ENCODE results near the gene HMGN1. TPM values are rescaled to one million over a fixed set of nuclear protein-coding genes. Genes with fewer than 3 reads are reported as not detected.

HMGN1 gene
- total RNA-seq, 4 donors from 2014 or later = 41.6 to 85.0 (median 57.6) TPM

DNA sequence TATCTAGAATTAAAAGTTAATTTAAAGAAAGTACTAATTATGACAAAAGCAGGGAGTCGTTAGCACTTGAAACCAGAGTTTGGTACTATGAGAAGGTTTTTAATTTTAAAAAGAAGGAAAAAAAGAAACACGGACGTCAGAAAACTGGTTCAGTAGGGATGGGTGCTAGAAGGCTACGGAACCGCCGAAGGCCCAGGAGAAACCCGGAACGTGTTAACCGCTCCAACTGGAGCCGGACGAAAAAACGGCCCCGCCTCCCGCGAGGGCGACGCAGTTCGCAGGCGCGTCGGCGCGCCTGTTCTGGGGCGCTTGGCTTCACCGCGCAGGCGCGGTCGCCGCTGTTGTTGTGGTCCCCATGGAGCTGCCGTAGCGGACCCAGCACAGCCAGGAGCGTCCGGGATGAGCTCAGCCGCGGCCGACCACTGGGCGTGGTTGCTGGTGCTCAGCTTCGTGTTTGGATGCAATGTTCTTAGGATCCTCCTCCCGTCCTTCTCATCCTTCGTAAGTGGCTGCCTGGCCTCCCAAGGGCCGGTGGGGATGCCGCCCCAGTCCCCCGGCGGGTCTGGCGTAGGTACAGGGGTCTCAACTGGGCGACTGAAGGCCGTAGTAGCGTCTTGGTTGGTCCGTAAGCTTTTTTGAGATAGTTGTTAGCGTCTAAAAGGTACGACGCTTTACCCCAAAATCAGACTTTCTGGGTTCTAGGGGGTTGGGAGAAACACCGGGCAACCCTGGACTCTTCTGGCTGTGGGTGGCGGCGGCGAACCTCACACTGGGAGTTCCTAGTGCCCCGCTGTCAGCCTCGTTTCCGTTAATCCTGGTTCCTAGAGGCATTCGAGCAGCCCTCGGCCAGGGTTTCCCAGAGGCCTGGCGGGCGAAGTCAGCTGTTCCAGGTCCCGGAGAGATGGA lies 31.4 kb upstream of the HMGN1 start:
- TF ChIP-seq CTCF (IDR thresholded peaks at IDR 0.05; ENCODE audit: low read depth) = no peak

DNA sequence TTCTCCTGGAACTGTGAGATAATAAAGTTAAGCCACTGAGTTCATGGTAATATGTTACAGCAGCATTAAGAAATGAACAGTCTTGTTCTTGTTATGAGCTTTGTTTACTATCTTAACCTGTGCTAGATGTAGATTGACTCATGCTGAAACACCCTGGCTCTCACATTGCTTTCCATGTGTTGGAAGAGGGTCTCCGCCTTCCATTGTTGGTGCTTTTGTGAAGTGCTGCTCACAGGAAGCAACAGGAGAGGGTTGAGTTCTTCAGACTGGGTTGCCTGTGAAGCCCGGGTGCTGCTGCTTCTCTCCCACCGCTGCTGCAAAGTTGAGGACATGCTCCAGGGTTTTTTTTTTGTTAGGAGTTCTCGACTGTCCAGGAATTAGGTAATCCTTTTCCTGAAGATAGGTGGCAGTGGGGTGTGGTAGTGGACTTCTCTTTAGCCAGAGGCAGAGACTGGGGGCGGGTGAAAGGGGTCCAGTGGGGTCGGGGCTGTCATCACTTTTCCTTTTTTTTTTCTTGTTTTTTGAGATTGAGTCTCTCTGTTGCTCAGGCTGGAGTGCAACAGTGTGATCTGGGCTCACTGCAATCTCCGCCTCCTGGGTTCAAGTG lies 28.7 kb upstream of the HMGN1 start:
- TF ChIP-seq CTCF (IDR thresholded peaks at IDR 0.05; ENCODE audit: low read depth) = no peak

DNA sequence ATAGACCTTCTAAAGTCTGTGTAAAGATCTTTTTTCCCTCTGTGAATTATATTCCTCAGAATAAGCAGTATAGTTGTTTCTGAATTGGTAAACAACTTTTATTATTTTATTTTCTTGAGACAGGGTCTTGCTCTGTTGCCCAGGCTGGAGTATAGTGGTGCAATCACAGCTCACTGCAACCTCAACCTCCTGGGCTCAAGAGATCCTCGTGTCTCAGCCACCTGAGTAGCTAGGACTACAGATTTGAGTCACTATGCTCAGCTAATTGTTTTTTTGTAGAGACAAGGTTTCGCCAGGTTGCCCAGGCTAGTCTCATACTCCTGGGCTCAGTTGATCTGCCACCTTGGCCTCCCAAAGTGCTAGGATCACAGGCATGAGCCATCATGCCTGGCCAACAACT lies 26.6 kb upstream of the HMGN1 start:
- TF ChIP-seq CTCF (IDR thresholded peaks at IDR 0.05; ENCODE audit: low read depth) = no peak

DNA sequence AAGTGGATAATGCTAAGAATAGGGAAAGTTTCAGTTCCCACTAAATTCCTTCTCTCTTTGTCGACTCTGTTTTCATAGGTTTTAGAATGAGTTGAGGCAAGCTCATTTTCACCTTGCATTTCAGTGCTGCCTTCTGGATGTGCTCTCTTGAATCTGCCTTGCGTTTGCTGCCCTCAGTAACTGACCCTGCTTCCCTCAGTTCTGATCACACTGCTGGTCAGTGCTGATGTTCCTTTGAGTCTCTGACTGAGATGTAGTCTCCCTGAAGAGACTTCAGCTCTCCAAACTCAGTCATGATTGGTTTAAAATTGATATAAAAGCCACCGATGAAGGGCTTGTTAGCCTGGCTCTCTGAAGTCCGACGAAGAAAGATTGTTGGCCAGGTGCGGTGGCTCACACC lies 25.2 kb upstream of the HMGN1 start:
- no peak for TF ChIP-seq CTCF (IDR thresholded peaks at IDR 0.05; ENCODE audit: low read depth)

DNA sequence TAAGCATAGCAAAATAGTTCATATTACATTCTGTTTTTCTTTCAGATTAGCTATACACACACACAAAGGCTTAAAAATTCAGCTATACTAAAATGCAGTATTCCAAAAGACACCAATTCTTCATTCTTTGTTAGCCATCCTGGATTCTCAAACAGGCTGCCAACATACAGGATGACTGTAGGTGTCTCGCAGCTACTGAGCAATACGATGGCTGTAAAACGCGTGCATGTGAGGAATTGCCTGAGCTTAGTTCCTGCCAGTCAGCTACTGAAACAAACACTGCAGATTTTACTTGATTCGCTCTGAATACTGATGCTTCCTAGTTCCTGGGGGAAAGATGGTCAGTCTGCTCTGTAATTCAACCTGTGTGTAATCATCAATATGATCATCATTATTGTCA lies 24.7 kb upstream of the HMGN1 start:
- no peak for TF ChIP-seq CTCF (IDR thresholded peaks at IDR 0.05; ENCODE audit: low read depth)

DNA sequence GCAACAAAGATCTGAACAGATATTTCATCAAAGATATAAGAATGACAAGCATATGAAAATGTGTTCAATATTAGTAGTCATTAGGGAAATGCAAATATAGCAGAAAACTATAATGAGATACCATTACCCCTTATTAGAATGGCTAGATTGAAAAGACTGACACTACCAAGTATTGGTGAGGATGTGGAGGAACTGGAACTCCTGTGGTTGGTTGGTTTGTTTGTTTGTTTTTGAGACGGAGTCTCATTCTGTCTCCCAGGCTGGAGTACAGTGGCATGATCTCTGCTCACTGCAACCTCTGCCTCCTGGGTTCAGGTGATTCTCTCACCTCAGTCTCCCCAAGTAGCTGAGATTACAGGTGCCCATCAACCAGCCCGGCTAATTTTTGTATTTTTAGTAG lies 18.9 kb upstream of the HMGN1 start:
- TF ChIP-seq CTCF (IDR thresholded peaks at IDR 0.05; ENCODE audit: low read depth) = no peak

- TF ChIP-seq CTCF (IDR thresholded peaks at IDR 0.05; ENCODE audit: low read depth) = no peak
These were observed 17.7 kb upstream of the HMGN1 start for GRCh38 chr21:39366563-39366962.

Measured in subcutaneous adipose tissue (tissue), 4 donors.